Camera-type eye (tissue), 1 donor: Measurements from ENCODE around the gene TNXB. TPM values are rescaled to one million over a fixed set of nuclear protein-coding genes. Genes with fewer than 3 reads are reported as not detected.

Source experiments
- total RNA-seq: library from RNA; depleted of rRNA; stranded (reverse); fragments of >200 nt; gene quantifications from one replicate; pipeline ENCODE4 v1.2.3, GENCODE V29; 2014

Gene TNXB
- total RNA-seq: 129 TPM

GRCh38 chr6:32109114-32109764 lies at the start of gene TNXB:
TNXB (minus strand) TSS chr6:32109338; CDS start chr6:32098198, 11,140 bp downstream.

GRCh38 chr6:32153564-32154513 lies 44.7 kb upstream of the TNXB start, which contains the start of gene PPT2:
PPT2 (plus strand) TSS chr6:32154141; CDS start chr6:32154595, 454 bp downstream.

GRCh38 chr6:32151863-32152768 lies 43.0 kb upstream of the TNXB start, which contains the start of gene PRRT1:
PRRT1 (minus strand) TSS chr6:32151939; CDS start chr6:32151827, 112 bp downstream.

GRCh38 chr6:32127717-32128592 lies 18.8 kb upstream of the TNXB start, which contains the start of gene ATF6B:
ATF6B (minus strand) TSS chr6:32128246; CDS start chr6:32128207, 39 bp downstream.

GRCh38 chr6:32037598-32038524 lies 71.3 kb downstream of the TNXB start, which contains the start of gene CYP21A2:
CYP21A2 (plus strand) TSS chr6:32038415; CDS start chr6:32038423, 8 bp downstream.

GRCh38 chr6:32014547-32014946 lies 94.6 kb downstream of the TNXB start, which contains the start of gene C4B:
C4B (plus strand) TSS chr6:32014795; CDS start chr6:32014846, 51 bp downstream.

Other genes with a start within 250 kb of the TNXB start
- gene NEU1, start 246.5 kb downstream of the TNXB start, total RNA-seq: 32.8 TPM
- gene SLC44A4, start 230.3 kb downstream of the TNXB start, total RNA-seq: 3.0 TPM
- 86.3 TPM for gene EHMT2, start 211.6 kb downstream of the TNXB start, total RNA-seq
- 17.9 TPM for gene ZBTB12, start 207.3 kb downstream of the TNXB start, total RNA-seq
- 6.2 TPM for gene C2, start 181.6 kb downstream of the TNXB start, total RNA-seq
- 14.6 TPM for gene CFB, start 163.2 kb downstream of the TNXB start, total RNA-seq
- 54.3 TPM for gene NELFE, start 150.4 kb downstream of the TNXB start, total RNA-seq
- 47.2 TPM for gene SKIC2, start 150.2 kb downstream of the TNXB start, total RNA-seq
- gene DXO, start 137.2 kb downstream of the TNXB start, total RNA-seq: 20.6 TPM
- 29.9 TPM for gene C4A, start 127.3 kb downstream of the TNXB start, total RNA-seq
- 12.1 TPM for gene C4B, start 94.5 kb downstream of the TNXB start, total RNA-seq
- gene CYP21A2, start 70.9 kb downstream of the TNXB start, total RNA-seq: 0.22 TPM
- gene ATF6B, start 18.9 kb upstream of the TNXB start, total RNA-seq: 35.8 TPM
- gene FKBPL, start 20.9 kb upstream of the TNXB start, total RNA-seq: 3.4 TPM
- 1.6 TPM for gene PRRT1, start 42.6 kb upstream of the TNXB start, total RNA-seq
- 318 TPM for gene PPT2, start 44.8 kb upstream of the TNXB start, total RNA-seq
- gene EGFL8, start 55.3 kb upstream of the TNXB start, total RNA-seq: 21.4 TPM
- 20.1 TPM for gene AGPAT1, start 66.7 kb upstream of the TNXB start, total RNA-seq
- gene RNF5, start 69.1 kb upstream of the TNXB start, total RNA-seq: 73.4 TPM
- gene AGER, start 74.9 kb upstream of the TNXB start, total RNA-seq: 2.6 TPM
- gene PBX2, start 80.9 kb upstream of the TNXB start, total RNA-seq: 84.5 TPM
- gene GPSM3, start 83.3 kb upstream of the TNXB start, total RNA-seq: 1.8 TPM
- gene NOTCH4, start 114.7 kb upstream of the TNXB start, total RNA-seq: 13.6 TPM